Endothelial cell of umbilical vein (primary cell): ENCODE measurements around the gene IGSF9B. TPM values are rescaled to one million over a fixed set of nuclear protein-coding genes. Genes with fewer than 3 reads are reported as not detected.

Experiments used
- BruUV-seq: library from RNA; stranded (reverse); fragments of 400-500 nt; replicated peaks from 2 replicates; lab custom pipeline; 2021; lab: Mats Ljungman, UMichigan
- CTCF ChIA-PET: fragments of 300-600, 350-600 bp; sonication (Branson Sonifier 250); formaldehyde crosslinking; loops from one replicate; lab custom pipeline; 2021; ENCODE audit warnings: antibody characterized with exemption, inconsistent platforms; lab: Charles Lee
- POLR2A ChIA-PET: fragments of 300-600, 350-600 bp; sonication (Branson Sonifier 250); formaldehyde crosslinking; loops from one replicate; lab custom pipeline; 2021; ENCODE audit warnings: antibody characterized with exemption, inconsistent platforms; lab: Charles Lee
- DNase-seq: peaks from one replicate; pipeline ENCODE4 v3.0.0-alpha.2; 2011; ENCODE audit warnings: low read depth, low spot score
- FAIRE-seq: peaks from 2 replicates; lab custom pipeline; 2011; peaks lifted over from hg19 to GRCh38; lab: Jason Lieb, UNC
- H2AFZ ChIP-seq: 2 replicates; pipeline ENCODE4 v1.6.0; 2012; ENCODE audit warnings: low read depth, low read length, control low read depth, inconsistent platforms
- H3K27ac ChIP-seq: 2 replicates; pipeline ENCODE4 v1.5.1; 2011; ENCODE audit warnings: low read depth, mild to moderate bottlenecking, control low read depth, low read length, moderate library complexity; ENCODE audit not compliant: insufficient read depth
- H3K27me3 ChIP-seq, 2 experiments: 2 replicates each; pipeline versions ENCODE4 v1.6.0 to v1.6.1; 2011; ENCODE audit warnings: low read length in 2 of 2, mixed read lengths in 1 of 2; ENCODE audit not compliant: control insufficient read depth in 2 of 2, insufficient read depth in 2 of 2
- H3K36me3 ChIP-seq, 2 experiments: 2 replicates in 1 of 2; 3 replicates in 1 of 2; pipeline ENCODE4 v1.5.1; 2011; ENCODE audit warnings: low read length in 2 of 2, mild to moderate bottlenecking in 1 of 2, moderate library complexity in 1 of 2; ENCODE audit not compliant: control insufficient read depth in 2 of 2, insufficient read depth in 2 of 2; ENCODE audit errors: extremely low read depth in 1 of 2
- H3K4me1 ChIP-seq: 3 replicates; pipeline ENCODE4 v1.5.1; 2011; ENCODE audit warnings: mild to moderate bottlenecking, low read length; ENCODE audit not compliant: control insufficient read depth, insufficient read depth; ENCODE audit errors: extremely low read depth
- H3K4me2 ChIP-seq: 2 replicates; pipeline ENCODE4 v1.6.1; 2011; ENCODE audit warnings: low read length, control low read depth, mixed read lengths; ENCODE audit not compliant: insufficient read depth
- H3K4me3 ChIP-seq, 3 experiments: fragments of 200-600 bp in 1 of 3; sonication (generic), shearing (Covaris generic) in 1 of 3; replicated peaks in 1 of 3; 2 replicates each; pipeline ENCODE4 v1.5.1; 2011 to 2016; ENCODE audit warnings: control low read depth in 3 of 3, low read length in 3 of 3, mild to moderate bottlenecking in 2 of 3, inconsistent platforms in 1 of 3, low read depth in 1 of 3, moderate library complexity in 1 of 3; ENCODE audit not compliant: insufficient read depth in 1 of 3
- H3K79me2 ChIP-seq: 2 replicates; pipeline ENCODE4 v1.6.0; 2012; ENCODE audit warnings: low read length, inconsistent platforms; ENCODE audit not compliant: control insufficient read depth, insufficient read depth
- H3K9ac ChIP-seq: replicated peaks from 2 replicates; pipeline ENCODE3; 2011; ENCODE audit warnings: low read length, control low read depth; ENCODE audit not compliant: insufficient read depth; ENCODE audit errors: extremely low read depth
- H3K9me1 ChIP-seq: replicated peaks from 3 replicates; pipeline ENCODE4 v1.6.0; 2011; ENCODE audit warnings: mild to moderate bottlenecking, low read length; ENCODE audit not compliant: control insufficient read depth, insufficient read depth; ENCODE audit errors: extremely low read depth
- H3K9me3 ChIP-seq: replicated peaks from 2 replicates; pipeline ENCODE4 v1.5.1; 2012; ENCODE audit warnings: low read length, inconsistent platforms; ENCODE audit not compliant: control insufficient read depth, insufficient read depth
- H4K20me1 ChIP-seq: replicated peaks from 2 replicates; pipeline ENCODE3; 2011; ENCODE audit warnings: mild to moderate bottlenecking, low read length; ENCODE audit not compliant: control insufficient read depth, insufficient read depth; ENCODE audit errors: extremely low read depth
- EZH2 ChIP-seq: IDR thresholded peaks from 2 replicates; pipeline ENCODE4 v1.6.1; 2012; ENCODE audit warnings: borderline replicate concordance, low read depth, mild to moderate bottlenecking, moderate library complexity, low read length, inconsistent platforms; ENCODE audit not compliant: severe bottlenecking
- FOS ChIP-seq: IDR thresholded peaks from 2 replicates; pipeline ENCODE4 v1.6.1; 2011; ENCODE audit warnings: mild to moderate bottlenecking, low read length, moderate library complexity, borderline replicate concordance; ENCODE audit not compliant: insufficient read depth
- GATA2 ChIP-seq: IDR thresholded peaks from 2 replicates; pipeline ENCODE4 v1.7.0; 2011; ENCODE audit warnings: low read depth, mild to moderate bottlenecking, moderate library complexity, mixed read lengths, low read length; ENCODE audit not compliant: insufficient read length, insufficient read depth
- JUN ChIP-seq: IDR thresholded peaks from 2 replicates; pipeline ENCODE4 v1.6.1; 2011; ENCODE audit warnings: borderline replicate concordance, low read depth; ENCODE audit not compliant: insufficient read length, insufficient read depth
- MYC ChIP-seq: IDR thresholded peaks from one replicate; pipeline ENCODE4 v1.6.1; 2011; ENCODE audit warnings: mild to moderate bottlenecking, low read depth, low read length
- POLR2A ChIP-seq: IDR thresholded peaks from 2 replicates; pipeline ENCODE4 v1.6.1; 2012; ENCODE audit warnings: low read depth, mild to moderate bottlenecking, control low read depth, low read length
- POLR2AphosphoS5 ChIP-seq: IDR thresholded peaks from 2 replicates; pipeline ENCODE4 v1.6.1; 2012; ENCODE audit warnings: low read depth, mild to moderate bottlenecking, control low read depth, low read length, moderate library complexity; ENCODE audit not compliant: insufficient read depth
- dilution Hi-C: fragments of 300-500 bp; cut with MboI; formaldehyde crosslinking; loops from one replicate; pipeline ENCODE4 v1.15.0; 2019; ENCODE audit warnings: low sequenced_read_pairs; ENCODE audit not compliant: extremely low pct_ligation_motif_present
- intact Hi-C: fragments of 100-400 bp; cut with micrococcal nuclease; formaldehyde crosslinking; loops from one replicate; pipeline ENCODE4 v1.10.0; 2022
- polyA plus RNA-seq, 4 experiments: library from polyadenylated mRNA; depleted of rRNA in 3 of 4; stranded (reverse) in 3 of 4; unstranded in 1 of 4; fragments of >200 nt; gene quantifications; 2 replicates each; pipeline versions ENCODE4 v1.2.1 to v1.2.3, GENCODE V29; 2011 to 2012; ENCODE audit warnings: missing spikeins in 1 of 4
- total RNA-seq: library from RNA; stranded (reverse); gene quantifications from 2 replicates; pipeline ENCODE4 v1.2.3, GENCODE V29; 2021
- TF ChIP-seq, protein P1 (sequence below), 2 donors: IDR thresholded peaks; 1 replicate in 1 of 2; 2 replicates in 1 of 2; pipeline ENCODE4 v1.5.1; 2011; ENCODE audit warnings: low read length in 2 of 2, mild to moderate bottlenecking in 2 of 2, moderate library complexity in 2 of 2, control low read depth in 1 of 2, inconsistent platforms in 1 of 2, low read depth in 1 of 2; ENCODE audit not compliant: insufficient read depth in 1 of 2; ENCODE audit errors: extremely low read depth in 1 of 2
- TF ChIP-seq, protein P2 (sequence below): IDR thresholded peaks from 2 replicates; pipeline ENCODE4 v1.6.1; 2011; ENCODE audit not compliant: insufficient read depth, insufficient read length

The IGSF9B gene
- total and polyA plus RNA-seq, 2 donors (not counting 3 experiments of a cell fraction or from before 2014, with no cell fraction given), result 0.15 to 0.18 TPM

DNA sequence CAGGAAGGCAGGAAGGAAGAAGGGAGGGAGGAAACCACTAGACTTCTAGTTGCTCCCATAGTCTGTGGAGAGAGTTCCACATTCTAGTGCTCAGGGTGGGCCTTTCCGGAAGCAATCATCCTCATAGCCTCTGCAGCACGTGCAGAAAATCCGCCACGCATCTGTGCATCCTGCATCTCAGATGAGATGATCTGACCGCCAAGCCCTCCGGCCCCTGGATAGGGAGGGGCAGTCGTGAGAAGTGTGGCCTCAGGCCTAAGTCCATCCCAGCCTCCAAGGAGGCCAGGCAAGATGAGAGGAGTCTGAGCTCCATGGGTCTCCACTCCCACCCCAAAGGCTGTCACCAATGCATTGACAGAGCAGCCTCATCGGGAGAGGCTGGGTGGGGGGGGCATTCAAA is 30.4 kb upstream of the IGSF9B start:
- ChIA-PET CTCF (no interaction called here), POLR2A (no interaction called here)
- Histone ChIP-seq H3K4me1 (no peaks in the 10 kb centered on the region), H3K4me2 (no peak overlapping the region), H3K9me3 (no peaks in the 10 kb centered on the region), H3K36me3 (no peaks in the 10 kb centered on the region), H3K4me3 (no peak overlapping the region), H4K20me1 (no peaks in the 10 kb centered on the region), H3K27ac (no peak overlapping the region), H3K9ac (no peak overlapping the region), H3K79me2 (no peaks in the 10 kb centered on the region), H2AFZ (no peak overlapping the region), H3K9me1 (no peaks in the 10 kb centered on the region), H3K27me3 (no peaks in the 10 kb centered on the region)
- no TSS peak for BruUV-seq
- no peak for DNase-seq
- no peak for FAIRE-seq
- no peak for TF ChIP-seq MYC
- TF ChIP-seq JUN, result no peak
- TF ChIP-seq, protein P1, sequence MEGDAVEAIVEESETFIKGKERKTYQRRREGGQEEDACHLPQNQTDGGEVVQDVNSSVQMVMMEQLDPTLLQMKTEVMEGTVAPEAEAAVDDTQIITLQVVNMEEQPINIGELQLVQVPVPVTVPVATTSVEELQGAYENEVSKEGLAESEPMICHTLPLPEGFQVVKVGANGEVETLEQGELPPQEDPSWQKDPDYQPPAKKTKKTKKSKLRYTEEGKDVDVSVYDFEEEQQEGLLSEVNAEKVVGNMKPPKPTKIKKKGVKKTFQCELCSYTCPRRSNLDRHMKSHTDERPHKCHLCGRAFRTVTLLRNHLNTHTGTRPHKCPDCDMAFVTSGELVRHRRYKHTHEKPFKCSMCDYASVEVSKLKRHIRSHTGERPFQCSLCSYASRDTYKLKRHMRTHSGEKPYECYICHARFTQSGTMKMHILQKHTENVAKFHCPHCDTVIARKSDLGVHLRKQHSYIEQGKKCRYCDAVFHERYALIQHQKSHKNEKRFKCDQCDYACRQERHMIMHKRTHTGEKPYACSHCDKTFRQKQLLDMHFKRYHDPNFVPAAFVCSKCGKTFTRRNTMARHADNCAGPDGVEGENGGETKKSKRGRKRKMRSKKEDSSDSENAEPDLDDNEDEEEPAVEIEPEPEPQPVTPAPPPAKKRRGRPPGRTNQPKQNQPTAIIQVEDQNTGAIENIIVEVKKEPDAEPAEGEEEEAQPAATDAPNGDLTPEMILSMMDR (IDR thresholded peaks at IDR 0.05; ENCODE audit: extremely low read depth in 1 of 2, insufficient read depth in 1 of 2, low read depth in 1 of 2, low read length in 2 of 2), result no peak
- TF ChIP-seq GATA2, result no peak
- no peak for TF ChIP-seq EZH2
- no peak for TF ChIP-seq FOS
- TF ChIP-seq, protein P2, sequence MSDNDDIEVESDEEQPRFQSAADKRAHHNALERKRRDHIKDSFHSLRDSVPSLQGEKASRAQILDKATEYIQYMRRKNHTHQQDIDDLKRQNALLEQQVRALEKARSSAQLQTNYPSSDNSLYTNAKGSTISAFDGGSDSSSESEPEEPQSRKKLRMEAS, result no peak
- no peak for TF ChIP-seq POLR2A
- TF ChIP-seq POLR2AphosphoS5, result no peak
- intact Hi-C loops (no loop called here), dilution Hi-C loops (no loop called here)
